Measurements from ENCODE around the gene TLK2.
"Not testable (repeated sequence)": the region's sequence is repeated elsewhere in the genome, so short reads cannot be mapped to it uniquely, and the experiment has no call there.

GRCh38 chr17:62435251-62435650 is 43.4 kb upstream of the TLK2 start:
- TF ChIP-seq CTCF (conservative IDR thresholded peaks at IDR 0.05; ENCODE audit: low read length); EZH2phosphoT487 (IDR thresholded peaks at IDR 0.05; ENCODE audit: borderline replicate concordance, low read depth, low read length): not testable (repeated sequence)

Data from OCI-LY7 (cell line).